Measurements from ENCODE around the gene AVPI1.
A peak's percentile ranks its signal among the peaks of the same experiment; 100 is the strongest.

AVPI1 gene

GRCh38 chr10:97729014-97729413 is 42.0 kb upstream of the AVPI1 start:
- Histone ChIP-seq H3F3A (ENCODE audit: insufficient read depth, low read length) (no peaks in the 10 kb centered on the region), H3K4me3 (ENCODE audit: low read length) (no peak overlapping the region), H3K27ac (ENCODE audit: low read length) (no peak overlapping the region), H3K9me2 (replicated peaks; ENCODE audit: insufficient read depth, low read length) (no peaks in the 10 kb centered on the region), H3K9me3 (replicated peaks; ENCODE audit: insufficient read depth, low read length) (no peaks in the 10 kb centered on the region), H2AFZ (ENCODE audit: low read length) (no peak overlapping the region), H3K4me1 (ENCODE audit: low read length) (no peaks in the 10 kb centered on the region), H3K27me3 (replicated peaks; ENCODE audit: insufficient read depth, low read length) (no peaks in the 10 kb centered on the region; the same call in 1 of the 2 replicates), H3K9ac (ENCODE audit: low read length) (no peak overlapping the region), H3K79me2 (ENCODE audit: low read length) (no peaks in the 10 kb centered on the region), H3K36me3 (replicated peaks; ENCODE audit: insufficient read depth, low read length) (no peaks in the 10 kb centered on the region), H4K20me1 (ENCODE audit: insufficient read depth, low read length) (no peaks in the 10 kb centered on the region), H3K4me2 (ENCODE audit: low read depth, low read length) (no peak overlapping the region)
- TF ChIP-seq EZH2 (optimal IDR thresholded peaks at IDR 0.05; ENCODE audit: low read depth, low read length) (no peak), EZH2phosphoT487 (IDR thresholded peaks at IDR 0.05; ENCODE audit: low read length) (no peak), CTCF (IDR thresholded peaks at IDR 0.05; ENCODE audit: low read length) (no peak)
- DNase-seq: no peak

DNA sequence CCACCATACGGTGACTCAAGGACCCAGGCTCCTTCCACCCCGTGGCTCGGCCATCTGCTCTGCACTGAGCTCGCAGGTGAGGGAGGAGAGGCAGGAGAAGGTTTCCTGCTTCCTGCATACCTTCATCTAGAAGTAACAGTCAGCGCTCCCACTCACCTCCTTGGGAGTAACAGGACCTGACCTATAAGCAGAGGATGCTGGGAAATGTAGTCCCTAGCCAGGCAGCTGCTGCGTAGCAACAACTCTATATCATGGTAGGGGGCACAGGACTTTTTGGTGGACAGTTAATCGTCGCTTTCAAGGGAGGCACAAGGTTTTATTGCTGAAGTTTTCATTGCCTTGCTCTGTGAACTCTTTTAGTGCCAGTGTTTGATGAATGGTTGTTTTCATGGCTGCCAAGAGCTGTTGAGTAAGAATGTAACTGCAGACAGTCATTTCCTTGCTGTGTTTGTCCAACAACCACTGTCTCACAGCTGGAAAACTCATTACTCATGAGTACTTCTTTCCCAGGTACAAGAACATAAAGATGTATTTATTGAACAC is 39.7 kb upstream of the AVPI1 start:
- TF ChIP-seq EZH2 (optimal IDR thresholded peaks at IDR 0.05; ENCODE audit: low read depth, low read length) (no peak), CTCF (IDR thresholded peaks at IDR 0.05; ENCODE audit: low read length) (no peak), EZH2phosphoT487 (IDR thresholded peaks at IDR 0.05; ENCODE audit: low read length) (no peak)
- Histone ChIP-seq H4K20me1 (ENCODE audit: insufficient read depth, low read length) (no peaks in the 10 kb centered on the region), H2AFZ (ENCODE audit: low read length) (peak overlapping the region; percentile 24; the same call in 1 of the 2 replicates), H3K36me3 (replicated peaks; ENCODE audit: insufficient read depth, low read length) (no peaks in the 10 kb centered on the region), H3K27ac (ENCODE audit: low read length) (no peak overlapping the region), H3K4me1 (ENCODE audit: low read length) (no peaks in the 10 kb centered on the region), H3K4me3 (ENCODE audit: low read length) (no peak overlapping the region), H3F3A (ENCODE audit: insufficient read depth, low read length) (no peaks in the 10 kb centered on the region), H3K4me2 (ENCODE audit: low read depth, low read length) (peak overlapping the region; percentile 12; the same call in 1 of the 2 replicates), H3K9ac (ENCODE audit: low read length) (no peak overlapping the region), H3K79me2 (ENCODE audit: low read length) (no peaks in the 10 kb centered on the region), H3K9me2 (replicated peaks; ENCODE audit: insufficient read depth, low read length) (no peaks in the 10 kb centered on the region), H3K9me3 (replicated peaks; ENCODE audit: insufficient read depth, low read length) (no peaks in the 10 kb centered on the region), H3K27me3 (replicated peaks; ENCODE audit: insufficient read depth, low read length) (no peaks in the 10 kb centered on the region; the same call in 1 of the 2 replicates)
- no peak for DNase-seq

DNA sequence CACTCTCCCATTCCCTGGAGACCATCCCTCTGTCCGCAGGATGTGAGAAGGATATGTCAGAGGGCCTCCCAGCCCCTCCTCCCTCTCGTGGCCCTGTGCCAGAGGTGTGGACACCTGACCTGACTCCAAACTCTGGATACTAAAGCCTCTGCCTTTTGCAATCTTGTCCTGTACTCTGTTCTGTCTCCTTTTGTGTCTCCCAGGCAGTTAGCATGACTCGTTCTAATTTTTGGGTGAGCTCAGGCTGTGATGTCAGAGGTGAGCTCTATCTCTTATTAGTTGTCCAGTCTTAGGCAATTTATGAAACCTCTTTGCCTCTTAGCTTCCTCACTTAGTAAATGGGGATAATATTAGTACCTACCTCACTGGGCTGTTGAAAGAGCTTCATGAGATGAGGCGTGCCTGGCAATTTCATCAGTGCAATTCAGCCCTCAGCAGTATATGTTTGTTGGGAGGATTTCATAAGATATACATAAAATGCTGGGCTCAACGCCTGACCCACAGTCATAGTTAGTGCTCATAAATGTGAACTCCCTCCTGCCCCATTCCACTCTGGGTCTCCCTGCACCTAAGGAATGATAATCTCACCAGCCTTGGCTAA is 37.4 kb upstream of the AVPI1 start:
- Histone ChIP-seq H3K27ac (ENCODE audit: low read length) (no peak overlapping the region), H3F3A (ENCODE audit: insufficient read depth, low read length) (no peaks in the 10 kb centered on the region), H3K4me3 (ENCODE audit: low read length) (no peak overlapping the region), H4K20me1 (ENCODE audit: insufficient read depth, low read length) (no peaks in the 10 kb centered on the region), H2AFZ (ENCODE audit: low read length) (no peak overlapping the region), H3K9ac (ENCODE audit: low read length) (no peak overlapping the region), H3K27me3 (replicated peaks; ENCODE audit: insufficient read depth, low read length) (no peaks in the 10 kb centered on the region; the same call in 1 of the 2 replicates), H3K4me1 (ENCODE audit: low read length) (no peaks in the 10 kb centered on the region), H3K9me3 (replicated peaks; ENCODE audit: insufficient read depth, low read length) (no peaks in the 10 kb centered on the region), H3K79me2 (ENCODE audit: low read length) (no peaks in the 10 kb centered on the region), H3K4me2 (ENCODE audit: low read depth, low read length) (no peak overlapping the region), H3K9me2 (replicated peaks; ENCODE audit: insufficient read depth, low read length) (no peaks in the 10 kb centered on the region), H3K36me3 (replicated peaks; ENCODE audit: insufficient read depth, low read length) (no peaks in the 10 kb centered on the region)
- DNase-seq: no peak
- TF ChIP-seq EZH2phosphoT487 (IDR thresholded peaks at IDR 0.05; ENCODE audit: low read length): no peak
- no peak for TF ChIP-seq EZH2 (optimal IDR thresholded peaks at IDR 0.05; ENCODE audit: low read depth, low read length)
- no peak for TF ChIP-seq CTCF (IDR thresholded peaks at IDR 0.05; ENCODE audit: low read length)
